LNCaP clone FGC (cell line): ENCODE measurements around the gene CD207.
"Not testable (repeated sequence)": the region's sequence is repeated elsewhere in the genome, so short reads cannot be mapped to it uniquely, and the experiment has no call there.

Source experiments
- DNase-seq: peaks from one replicate; pipeline ENCODE4 v3.0.0-alpha.2; 2011; ENCODE audit warnings: low read depth
- H3K4me3 ChIP-seq: 2 replicates; pipeline ENCODE4 v1.5.1; 2011; ENCODE audit warnings: mild to moderate bottlenecking, low read depth, low read length, control low read depth
- TF ChIP-seq, protein P1 (sequence below): IDR thresholded peaks from 2 replicates; pipeline ENCODE4 v1.5.1; 2012; ENCODE audit warnings: mild to moderate bottlenecking; ENCODE audit not compliant: control insufficient read depth, insufficient read depth; ENCODE audit errors: extremely low read depth

CD207 gene

DNA sequence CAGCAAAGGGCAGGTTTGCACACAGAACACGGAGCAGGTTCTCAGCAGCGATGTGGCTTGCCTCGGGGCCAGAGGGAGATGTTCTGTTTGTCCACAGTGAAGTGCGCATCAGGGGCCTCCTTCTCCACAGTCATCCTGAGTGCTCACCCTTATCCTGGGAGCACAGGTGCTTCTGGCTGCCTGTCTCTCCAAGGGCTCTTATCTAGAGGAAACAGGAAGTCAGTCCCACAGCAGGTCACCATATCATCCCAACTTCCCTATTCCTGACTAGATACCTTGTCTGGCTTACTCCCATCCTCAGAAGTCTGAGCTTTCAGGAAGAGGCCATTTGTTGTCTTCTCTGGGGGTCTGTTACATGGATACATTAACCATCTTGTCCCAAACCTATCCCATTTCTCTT is at the start of gene CD207:
TSS of gene CD207 (minus strand) at position 174 of the 400 bp plus-strand sequence. CDS start at position 134, 40 bp downstream.
- H3K4me3 ChIP-seq, result no peak within 1 kb of the TSS
- no peak for DNase-seq
- TF ChIP-seq, protein P1, sequence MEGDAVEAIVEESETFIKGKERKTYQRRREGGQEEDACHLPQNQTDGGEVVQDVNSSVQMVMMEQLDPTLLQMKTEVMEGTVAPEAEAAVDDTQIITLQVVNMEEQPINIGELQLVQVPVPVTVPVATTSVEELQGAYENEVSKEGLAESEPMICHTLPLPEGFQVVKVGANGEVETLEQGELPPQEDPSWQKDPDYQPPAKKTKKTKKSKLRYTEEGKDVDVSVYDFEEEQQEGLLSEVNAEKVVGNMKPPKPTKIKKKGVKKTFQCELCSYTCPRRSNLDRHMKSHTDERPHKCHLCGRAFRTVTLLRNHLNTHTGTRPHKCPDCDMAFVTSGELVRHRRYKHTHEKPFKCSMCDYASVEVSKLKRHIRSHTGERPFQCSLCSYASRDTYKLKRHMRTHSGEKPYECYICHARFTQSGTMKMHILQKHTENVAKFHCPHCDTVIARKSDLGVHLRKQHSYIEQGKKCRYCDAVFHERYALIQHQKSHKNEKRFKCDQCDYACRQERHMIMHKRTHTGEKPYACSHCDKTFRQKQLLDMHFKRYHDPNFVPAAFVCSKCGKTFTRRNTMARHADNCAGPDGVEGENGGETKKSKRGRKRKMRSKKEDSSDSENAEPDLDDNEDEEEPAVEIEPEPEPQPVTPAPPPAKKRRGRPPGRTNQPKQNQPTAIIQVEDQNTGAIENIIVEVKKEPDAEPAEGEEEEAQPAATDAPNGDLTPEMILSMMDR, result no peak

DNA sequence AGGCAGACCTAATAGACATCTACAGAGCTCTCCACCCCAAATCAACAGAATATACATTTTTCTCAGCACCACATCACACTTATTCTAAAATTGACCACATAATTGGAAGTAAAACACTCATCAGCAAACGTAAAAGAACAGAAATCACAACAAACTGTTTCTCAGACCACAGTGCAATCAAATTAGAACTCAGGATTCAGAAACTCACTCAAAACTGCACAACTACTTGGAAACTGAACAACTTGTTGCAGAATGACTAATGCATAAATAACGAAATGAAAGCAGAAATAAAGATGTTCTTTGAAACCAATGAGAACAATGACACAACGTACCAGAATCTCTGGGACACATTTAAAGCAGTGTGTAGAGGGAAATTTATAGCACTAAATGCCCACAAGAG is 42.9 kb upstream of the CD207 start:
- not testable (repeated sequence) for H3K4me3 ChIP-seq, DNase-seq

DNA sequence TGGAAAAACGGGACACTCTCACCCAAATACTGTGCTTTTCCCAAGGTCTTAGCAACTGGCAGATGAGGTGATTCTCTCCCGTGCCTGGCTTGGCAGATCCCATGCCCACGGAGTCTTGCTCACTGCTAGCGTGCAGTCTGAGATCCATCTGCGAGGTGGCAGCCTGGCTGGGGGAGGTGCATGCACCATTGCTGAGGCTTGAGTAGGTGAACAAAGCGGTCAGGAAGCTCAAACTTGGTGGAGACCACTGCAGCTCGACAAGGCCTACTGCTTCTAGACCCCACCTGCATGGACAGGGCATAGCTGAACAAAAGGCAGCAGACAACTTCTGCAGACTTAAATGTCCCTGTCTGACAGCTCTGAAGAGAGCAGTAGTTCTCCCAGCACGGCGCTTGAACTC is 40.5 kb upstream of the CD207 start:
- not testable (repeated sequence) for H3K4me3 ChIP-seq, DNase-seq

DNA sequence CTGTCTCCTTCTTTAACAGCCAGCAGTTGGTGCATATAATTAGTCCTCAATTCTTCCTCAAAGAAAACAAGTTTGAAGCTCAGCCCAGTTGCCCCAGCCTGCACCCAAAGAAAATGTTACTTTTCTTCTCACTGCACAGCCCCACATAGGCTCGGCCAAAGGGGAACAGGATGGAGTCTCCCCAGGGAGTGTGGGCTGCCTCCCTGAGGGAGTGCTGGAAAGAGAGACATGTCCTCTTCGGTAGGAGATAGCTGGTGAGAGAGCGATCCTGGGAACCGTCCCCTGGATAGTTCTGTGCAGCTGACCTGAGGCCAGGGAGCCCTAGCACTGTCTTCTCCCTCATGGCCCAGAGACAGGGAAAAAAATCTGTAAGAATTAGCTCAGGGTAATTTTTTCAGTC is 37.9 kb upstream of the CD207 start:
- no peak overlapping the region for H3K4me3 ChIP-seq
- no peak for DNase-seq
- TF ChIP-seq, protein P1, result no peak

DNA sequence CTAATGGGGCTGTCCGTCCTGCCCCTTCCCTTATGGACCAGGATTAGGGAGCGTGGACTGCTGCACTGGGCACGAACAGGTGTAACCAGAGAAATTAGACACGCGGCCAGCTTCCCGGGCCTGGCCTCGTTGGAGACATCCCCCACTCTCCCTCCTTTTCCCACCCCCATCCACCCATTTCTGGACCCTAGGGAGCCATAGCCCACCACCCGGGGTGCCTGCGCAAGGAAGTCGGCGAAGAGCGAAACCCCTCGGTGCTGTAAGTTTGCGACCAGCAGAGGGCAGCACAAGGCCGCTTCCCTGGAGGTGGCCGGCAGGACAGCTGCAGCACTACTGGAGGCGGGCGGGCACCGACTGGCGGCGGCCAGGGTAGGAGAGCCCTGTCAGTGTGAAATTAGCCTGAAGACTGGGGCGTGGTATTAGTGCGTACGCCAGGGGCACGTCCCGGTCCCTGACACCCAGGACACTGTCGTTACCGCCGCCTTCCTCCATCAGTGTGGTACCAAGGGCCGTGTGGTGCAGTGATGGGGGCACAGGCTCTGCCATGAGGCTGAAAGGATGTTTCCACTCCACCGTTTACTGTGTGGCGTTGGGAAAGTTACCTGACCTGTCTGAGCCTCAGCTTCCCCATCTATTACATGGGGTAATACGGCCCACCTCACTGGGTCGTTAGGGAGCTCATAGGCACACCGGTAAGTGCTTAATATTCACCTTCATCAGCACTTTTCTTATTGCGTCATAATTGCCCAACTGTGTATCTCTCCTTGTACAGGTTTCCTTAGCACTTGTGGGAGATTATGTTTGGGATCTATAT is 36.0 kb upstream of the CD207 start:
- TF ChIP-seq, protein P1, result peak; percentile 85
- 0 out of 2 replicates have a peak overlapping the region, but pooled peaks have one; percentile 13 for H3K4me3 ChIP-seq
- peak; percentile 17 for DNase-seq

DNA sequence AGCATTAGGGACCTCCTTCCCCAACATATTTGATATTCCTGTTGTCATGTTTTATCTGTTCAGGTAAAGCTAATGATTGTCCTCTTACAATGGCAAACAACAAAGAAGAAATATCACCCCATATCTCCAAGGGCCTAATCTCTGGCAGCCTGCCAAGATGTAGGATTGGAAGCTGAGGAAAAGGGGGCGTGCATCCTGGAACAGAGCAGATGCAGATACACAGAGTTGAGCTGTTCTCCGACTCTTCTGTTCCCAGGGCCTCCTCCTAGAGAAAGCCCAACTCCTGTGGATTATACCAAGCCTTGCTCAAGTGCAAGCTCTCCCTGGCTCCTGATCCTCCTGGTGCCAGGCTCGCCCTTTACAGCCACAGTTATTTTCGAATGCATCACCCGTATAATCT is 35.2 kb upstream of the CD207 start:
- TF ChIP-seq, protein P1, result no peak
- no peak overlapping the region for H3K4me3 ChIP-seq
- no peak for DNase-seq

DNA sequence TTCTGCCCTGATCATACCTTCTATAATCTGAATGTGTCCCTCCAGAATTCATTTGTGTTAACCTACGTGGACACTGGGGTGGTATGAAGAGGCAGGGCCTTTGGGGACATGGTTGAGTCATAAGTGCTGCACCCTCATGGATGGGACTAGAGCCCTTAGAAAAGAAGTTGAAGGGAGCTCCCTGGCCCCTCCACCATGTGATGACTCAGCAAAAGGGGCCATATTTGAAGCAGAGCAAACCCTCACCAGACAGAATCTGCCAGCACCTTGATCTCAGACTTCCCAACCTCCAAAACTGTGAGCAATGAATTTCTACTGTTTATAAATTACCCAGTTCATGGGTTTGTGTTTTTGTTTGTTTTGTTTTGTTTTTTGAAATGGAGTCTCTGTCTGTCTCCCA is 33.4 kb upstream of the CD207 start:
- H3K4me3 ChIP-seq, result no peak overlapping the region
- no peak for DNase-seq
- TF ChIP-seq, protein P1, result no peak
